Astrocyte (in vitro differentiated cells and primary cell): Measurements from ENCODE around the gene CDK5R1.

Experiments
- EZH2 ChIP-seq: IDR thresholded peaks from 2 replicates; pipeline ENCODE4 v1.6.1; 2012; ENCODE audit warnings: mild to moderate bottlenecking, low read length, inconsistent platforms; ENCODE audit not compliant: insufficient read depth
- TF ChIP-seq, protein P1 (sequence below): IDR thresholded peaks from 2 replicates; pipeline ENCODE4 v1.5.1; 2011; ENCODE audit warnings: low read depth, mild to moderate bottlenecking, inconsistent platforms, low read length, moderate library complexity; ENCODE audit not compliant: insufficient read depth

GRCh38 chr17:32488177-32488542 lies 1.4 kb downstream of the CDK5R1 start:
- TF ChIP-seq, protein P1, sequence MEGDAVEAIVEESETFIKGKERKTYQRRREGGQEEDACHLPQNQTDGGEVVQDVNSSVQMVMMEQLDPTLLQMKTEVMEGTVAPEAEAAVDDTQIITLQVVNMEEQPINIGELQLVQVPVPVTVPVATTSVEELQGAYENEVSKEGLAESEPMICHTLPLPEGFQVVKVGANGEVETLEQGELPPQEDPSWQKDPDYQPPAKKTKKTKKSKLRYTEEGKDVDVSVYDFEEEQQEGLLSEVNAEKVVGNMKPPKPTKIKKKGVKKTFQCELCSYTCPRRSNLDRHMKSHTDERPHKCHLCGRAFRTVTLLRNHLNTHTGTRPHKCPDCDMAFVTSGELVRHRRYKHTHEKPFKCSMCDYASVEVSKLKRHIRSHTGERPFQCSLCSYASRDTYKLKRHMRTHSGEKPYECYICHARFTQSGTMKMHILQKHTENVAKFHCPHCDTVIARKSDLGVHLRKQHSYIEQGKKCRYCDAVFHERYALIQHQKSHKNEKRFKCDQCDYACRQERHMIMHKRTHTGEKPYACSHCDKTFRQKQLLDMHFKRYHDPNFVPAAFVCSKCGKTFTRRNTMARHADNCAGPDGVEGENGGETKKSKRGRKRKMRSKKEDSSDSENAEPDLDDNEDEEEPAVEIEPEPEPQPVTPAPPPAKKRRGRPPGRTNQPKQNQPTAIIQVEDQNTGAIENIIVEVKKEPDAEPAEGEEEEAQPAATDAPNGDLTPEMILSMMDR: no peak
- no peak for TF ChIP-seq EZH2
